Peyer's patch (tissue), 4 donors: ENCODE measurements around the gene SYNE1.
"Not testable (repeated sequence)": the region's sequence is repeated elsewhere in the genome, so short reads cannot be mapped to it uniquely, and the experiment has no call there.

Experiments
- CTCF ChIP-seq, 6 experiments: fragments of 450-650 bp in 4 of 6; fragments of 200-600 bp in 2 of 6; sonication (generic) in 1 of 6; IDR thresholded peaks; one replicate each; pipeline ENCODE4 v1.5.1; 2017 to 2019; ENCODE audit warnings: antibody characterized with exemption in 6 of 6, mild to moderate bottlenecking in 3 of 6, moderate library complexity in 1 of 6
- POLR2A ChIP-seq, 2 donors: fragments of 450-650 bp; IDR thresholded peaks; one replicate each; pipeline ENCODE4 v1.5.1; 2017; ENCODE audit warnings: antibody characterized with exemption in 2 of 2, mild to moderate bottlenecking in 2 of 2, moderate library complexity in 2 of 2

GRCh38 chr6:152514120-152514519, 123.0 kb downstream of the SYNE1 start:
- not testable (repeated sequence) for TF ChIP-seq CTCF, POLR2A (IDR thresholded peaks at IDR 0.05)
